ENCODE measurements around the gene IFI16. TPM values are rescaled to one million over a fixed set of nuclear protein-coding genes. Genes with fewer than 3 reads are reported as not detected.

Gene IFI16
- total RNA-seq, 1 donor from 2014 or later, result 101 TPM

DNA sequence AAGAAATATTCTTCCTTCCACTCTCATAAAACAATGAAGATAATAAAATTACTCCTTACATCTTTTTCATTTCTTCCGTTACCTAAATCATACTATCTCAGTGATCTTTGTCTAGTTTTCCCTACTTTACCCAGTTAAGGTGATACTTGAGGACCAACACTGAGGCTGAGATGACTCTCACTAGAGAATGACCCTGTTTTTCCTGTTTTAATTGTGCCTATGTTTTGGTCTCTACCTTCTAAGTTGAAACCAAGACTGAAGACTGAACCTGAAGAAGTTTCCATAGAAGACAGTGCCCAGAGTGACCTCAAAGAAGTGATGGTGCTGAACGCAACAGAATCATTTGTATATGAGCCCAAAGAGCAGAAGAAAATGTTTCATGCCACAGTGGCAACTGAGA, 41.7 kb downstream of the IFI16 start:
- Histone ChIP-seq H3K4me1 (peaks cover 27% of the 10 kb centered on the region), H3K27me3 (no peaks in the 10 kb centered on the region)
- intact Hi-C loops (cut with DNase I), result no loop called here

DNA sequence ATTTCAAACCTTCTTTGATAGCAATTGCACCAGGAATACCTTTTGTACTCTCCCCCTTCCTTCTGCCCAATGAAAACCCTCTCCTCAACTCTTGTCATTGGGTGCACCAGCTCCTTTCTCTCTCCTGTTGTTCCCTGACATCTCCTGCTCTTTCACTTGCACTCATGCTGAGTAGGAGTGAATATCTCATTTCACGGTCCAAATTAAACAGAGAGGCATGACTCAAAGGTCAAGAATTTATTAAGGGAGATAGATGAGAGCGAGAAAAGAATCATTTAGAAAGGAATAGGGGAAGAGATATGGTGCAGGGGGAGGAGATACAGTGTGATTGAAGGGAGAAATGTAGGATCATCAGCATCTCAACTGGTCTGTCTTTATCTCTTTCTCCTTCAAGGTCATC, 44.7 kb downstream of the IFI16 start:
- Histone ChIP-seq H3K9me3 (no peaks in the 10 kb centered on the region), H3K4me1 (peaks cover 27% of the 10 kb centered on the region), H3K36me3 (peaks cover 0 to 53% of the 10 kb centered on the region in 2 donors), H3K4me3 (no peak overlapping the region), H3K27me3 (no peaks in the 10 kb centered on the region), H3K27ac (no peak overlapping the region)
- DNase-seq (ENCODE audit: extremely low spot score in 2 of 2), result no peak
- intact Hi-C loops (cut with DNase I), result no loop called here
- TF ChIP-seq POLR2A (IDR thresholded peaks at IDR 0.05), result no peak
- TF ChIP-seq CTCF (IDR thresholded peaks at IDR 0.05), result no peak
- TF ChIP-seq POLR2AphosphoS5 (IDR thresholded peaks at IDR 0.05; ENCODE audit: insufficient read depth in 1 of 2, low read depth in 1 of 2), result no peak

More for the DNA sequence above, 41.7 kb downstream of the IFI16 start:
- H3K4me3 ChIP-seq, result no peak overlapping the region
- no peak for TF ChIP-seq POLR2AphosphoS5 (IDR thresholded peaks at IDR 0.05; ENCODE audit: insufficient read depth in 1 of 2, low read depth in 1 of 2)
- no peak for TF ChIP-seq CTCF (IDR thresholded peaks at IDR 0.05)
- TF ChIP-seq POLR2A (IDR thresholded peaks at IDR 0.05), result no peak
- H3K36me3 ChIP-seq, result peaks cover 0 to 58% of the 10 kb centered on the region in 2 donors
- H3K9me3 ChIP-seq, result no peaks in the 10 kb centered on the region
- no peak overlapping the region for H3K27ac ChIP-seq
- DNase-seq (ENCODE audit: extremely low spot score in 2 of 2), result no peak

DNA sequence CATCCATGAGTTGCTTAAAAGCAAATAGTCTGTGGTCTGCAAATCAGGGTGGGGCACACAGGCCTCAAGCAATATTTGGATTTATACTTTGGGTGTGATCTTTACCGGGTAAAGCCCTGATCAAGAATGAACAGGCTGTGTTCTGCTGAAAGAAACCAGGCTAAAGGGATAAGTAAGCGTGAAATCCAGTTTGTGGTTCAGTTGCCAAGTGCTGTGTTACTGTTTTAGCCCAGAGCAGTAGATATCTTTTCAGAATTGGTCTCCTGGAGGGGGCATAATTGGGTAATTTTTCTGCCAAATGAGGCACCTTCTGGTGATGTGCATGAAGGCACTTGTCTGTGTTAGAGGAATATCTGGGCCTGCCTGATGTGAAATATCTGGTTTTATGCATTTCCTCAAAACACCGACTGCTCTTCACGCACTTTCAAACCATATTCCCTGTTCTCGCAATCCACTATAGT, 45.5 kb downstream of the IFI16 start:
- Histone ChIP-seq H3K9me3 (no peaks in the 10 kb centered on the region), H3K27ac (no peak overlapping the region), H3K4me1 (peaks cover 27% of the 10 kb centered on the region), H3K4me3 (no peak overlapping the region), H3K36me3 (peaks cover 0 to 45% of the 10 kb centered on the region in 2 donors), H3K27me3 (no peaks in the 10 kb centered on the region)
- intact Hi-C loops (cut with DNase I), result no loop called here
- TF ChIP-seq POLR2A (IDR thresholded peaks at IDR 0.05), result no peak
- TF ChIP-seq CTCF (IDR thresholded peaks at IDR 0.05), result no peak
- TF ChIP-seq POLR2AphosphoS5 (IDR thresholded peaks at IDR 0.05; ENCODE audit: insufficient read depth in 1 of 2, low read depth in 1 of 2), result no peak
- DNase-seq (ENCODE audit: extremely low spot score in 2 of 2), result no peak

DNA sequence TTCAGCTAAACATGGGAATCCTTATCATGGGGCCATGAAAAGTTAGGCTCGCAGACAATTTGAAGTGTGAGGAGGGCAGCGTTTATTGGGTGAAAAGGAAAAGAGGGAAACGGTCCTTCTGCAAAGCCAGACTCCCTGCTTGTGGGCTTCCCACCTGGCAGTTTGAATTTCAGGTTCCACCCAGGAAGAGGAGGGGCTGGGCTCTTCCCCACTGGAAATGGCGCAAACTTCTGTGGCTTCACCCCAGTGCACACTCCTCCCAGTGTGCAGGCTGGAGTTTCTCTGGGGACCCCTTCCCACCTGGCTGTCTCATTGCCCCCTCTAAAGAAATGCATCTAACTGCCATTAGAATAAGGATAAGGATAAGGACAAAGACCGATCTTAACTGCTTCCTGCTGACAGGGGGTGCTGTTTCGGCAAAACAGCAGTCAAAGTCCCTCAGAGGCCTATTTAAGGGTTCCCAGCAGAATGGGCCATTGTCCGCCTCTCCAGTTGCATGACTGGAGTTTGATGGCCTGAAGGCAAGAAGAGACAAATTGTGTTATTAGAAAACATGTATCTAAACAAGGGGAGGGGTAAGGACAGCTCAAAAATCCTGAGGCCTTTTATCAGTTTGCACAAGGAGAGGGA, 46.5 kb downstream of the IFI16 start:
- peaks cover 27% of the 10 kb centered on the region for H3K4me1 ChIP-seq
- peaks cover 0 to 36% of the 10 kb centered on the region in 2 donors for H3K36me3 ChIP-seq
- H3K9me3 ChIP-seq, result no peaks in the 10 kb centered on the region
- no peak for DNase-seq (ENCODE audit: extremely low spot score in 2 of 2)
- intact Hi-C loops (cut with DNase I), result no loop called here
- H3K4me3 ChIP-seq, result no peak overlapping the region
- no peaks in the 10 kb centered on the region for H3K27me3 ChIP-seq
- no peak for TF ChIP-seq POLR2AphosphoS5 (IDR thresholded peaks at IDR 0.05; ENCODE audit: insufficient read depth in 1 of 2, low read depth in 1 of 2)
- TF ChIP-seq CTCF (IDR thresholded peaks at IDR 0.05), result no peak
- no peak for TF ChIP-seq POLR2A (IDR thresholded peaks at IDR 0.05)
- no peak overlapping the region for H3K27ac ChIP-seq

DNA sequence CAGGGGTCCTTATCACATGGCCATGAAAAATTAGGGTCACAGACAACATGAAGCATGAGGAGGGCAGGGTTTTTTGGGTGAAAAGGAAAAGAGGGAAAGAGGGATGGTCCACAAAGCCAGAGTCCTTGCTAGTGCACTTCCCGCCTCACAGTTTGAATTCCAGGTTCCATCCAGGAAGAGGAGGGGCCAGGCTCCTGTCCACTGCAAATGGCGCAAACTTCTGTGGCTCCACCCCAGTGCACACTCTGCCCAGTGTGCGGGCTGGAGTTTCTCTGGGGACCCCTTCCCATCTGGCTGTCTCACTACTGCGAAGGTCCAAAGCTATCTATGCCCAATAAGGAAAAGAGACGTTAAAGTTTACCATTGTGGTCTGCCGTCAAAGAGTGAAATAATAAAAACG, 49.0 kb downstream of the IFI16 start:
- Histone ChIP-seq H3K9me3 (no peaks in the 10 kb centered on the region), H3K36me3 (peaks cover 0 to 11% of the 10 kb centered on the region in 2 donors), H3K27ac (no peak overlapping the region), H3K27me3 (no peaks in the 10 kb centered on the region), H3K4me1 (peaks cover 18% of the 10 kb centered on the region), H3K4me3 (no peak overlapping the region)
- intact Hi-C loops (cut with DNase I), result no loop called here
- no peak for DNase-seq (ENCODE audit: extremely low spot score in 2 of 2)
- TF ChIP-seq CTCF (IDR thresholded peaks at IDR 0.05), result no peak
- TF ChIP-seq POLR2A (IDR thresholded peaks at IDR 0.05), result no peak
- no peak for TF ChIP-seq POLR2AphosphoS5 (IDR thresholded peaks at IDR 0.05; ENCODE audit: insufficient read depth in 1 of 2, low read depth in 1 of 2)

Data from vagina (tissue), 2 donors.